ENCODE results near the gene GSTO2. TPM values are rescaled to one million over a fixed set of nuclear protein-coding genes. Genes with fewer than 3 reads are reported as not detected.
A peak's percentile ranks its signal among the peaks of the same experiment; 100 is the strongest.

GSTO2 gene
- total and polyA plus RNA-seq, 2 of the 13 experiments (the other 11 are each of a cell fraction or from before 2014, with no cell fraction given): 2.1 to 7.9 TPM

- TF ChIP-seq FOSL1 (CRISPR knock-in tag; IDR thresholded peaks at IDR 0.05; ENCODE audit: borderline replicate concordance): peak; percentile 90
- TF ChIP-seq, protein P1, sequence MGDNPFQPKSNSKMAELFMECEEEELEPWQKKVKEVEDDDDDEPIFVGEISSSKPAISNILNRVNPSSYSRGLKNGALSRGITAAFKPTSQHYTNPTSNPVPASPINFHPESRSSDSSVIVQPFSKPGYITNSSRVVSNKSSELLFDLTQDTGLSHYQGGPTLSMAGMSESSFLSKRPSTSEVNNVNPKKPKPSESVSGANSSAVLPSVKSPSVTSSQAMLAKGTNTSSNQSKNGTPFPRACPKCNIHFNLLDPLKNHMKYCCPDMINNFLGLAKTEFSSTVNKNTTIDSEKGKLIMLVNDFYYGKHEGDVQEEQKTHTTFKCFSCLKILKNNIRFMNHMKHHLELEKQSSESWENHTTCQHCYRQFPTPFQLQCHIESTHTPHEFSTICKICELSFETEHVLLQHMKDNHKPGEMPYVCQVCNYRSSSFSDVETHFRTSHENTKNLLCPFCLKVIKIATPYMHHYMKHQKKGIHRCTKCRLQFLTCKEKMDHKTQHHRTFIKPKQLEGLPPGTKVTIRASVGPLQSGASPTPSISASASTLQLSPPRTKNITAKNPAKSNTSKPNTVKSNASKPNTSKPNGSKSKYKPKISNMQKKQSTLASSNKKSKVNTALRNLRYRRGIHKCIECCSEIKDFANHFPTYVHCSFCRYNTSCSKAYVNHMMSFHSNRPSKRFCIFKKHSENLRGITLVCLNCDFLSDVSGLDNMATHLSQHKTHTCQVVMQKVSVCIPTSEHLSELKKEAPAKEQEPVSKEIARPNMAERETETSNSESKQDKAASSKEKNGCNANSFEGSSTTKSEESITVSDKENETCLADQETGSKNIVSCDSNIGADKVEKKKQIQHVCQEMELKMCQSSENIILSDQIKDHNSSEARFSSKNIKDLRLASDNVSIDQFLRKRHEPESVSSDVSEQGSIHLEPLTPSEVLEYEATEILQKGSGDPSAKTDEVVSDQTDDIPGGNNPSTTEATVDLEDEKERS (CRISPR knock-in tag; IDR thresholded peaks at IDR 0.05): no peak
- no peak for TF ChIP-seq PHB2 (IDR thresholded peaks at IDR 0.05; ENCODE audit: partially characterized antibody)
- peak; percentile 62; the same call in 1 of the 2 replicates for TF ChIP-seq MED13 (CRISPR knock-in tag; IDR thresholded peaks at IDR 0.05)
- TF ChIP-seq, protein P2, sequence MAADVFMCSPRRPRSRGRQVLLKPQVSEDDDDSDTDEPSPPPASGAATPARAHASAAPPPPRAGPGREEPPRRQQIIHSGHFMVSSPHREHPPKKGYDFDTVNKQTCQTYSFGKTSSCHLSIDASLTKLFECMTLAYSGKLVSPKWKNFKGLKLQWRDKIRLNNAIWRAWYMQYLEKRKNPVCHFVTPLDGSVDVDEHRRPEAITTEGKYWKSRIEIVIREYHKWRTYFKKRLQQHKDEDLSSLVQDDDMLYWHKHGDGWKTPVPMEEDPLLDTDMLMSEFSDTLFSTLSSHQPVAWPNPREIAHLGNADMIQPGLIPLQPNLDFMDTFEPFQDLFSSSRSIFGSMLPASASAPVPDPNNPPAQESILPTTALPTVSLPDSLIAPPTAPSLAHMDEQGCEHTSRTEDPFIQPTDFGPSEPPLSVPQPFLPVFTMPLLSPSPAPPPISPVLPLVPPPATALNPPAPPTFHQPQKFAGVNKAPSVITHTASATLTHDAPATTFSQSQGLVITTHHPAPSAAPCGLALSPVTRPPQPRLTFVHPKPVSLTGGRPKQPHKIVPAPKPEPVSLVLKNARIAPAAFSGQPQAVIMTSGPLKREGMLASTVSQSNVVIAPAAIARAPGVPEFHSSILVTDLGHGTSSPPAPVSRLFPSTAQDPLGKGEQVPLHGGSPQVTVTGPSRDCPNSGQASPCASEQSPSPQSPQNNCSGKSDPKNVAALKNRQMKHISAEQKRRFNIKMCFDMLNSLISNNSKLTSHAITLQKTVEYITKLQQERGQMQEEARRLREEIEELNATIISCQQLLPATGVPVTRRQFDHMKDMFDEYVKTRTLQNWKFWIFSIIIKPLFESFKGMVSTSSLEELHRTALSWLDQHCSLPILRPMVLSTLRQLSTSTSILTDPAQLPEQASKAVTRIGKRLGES (CRISPR knock-in tag; IDR thresholded peaks at IDR 0.05; ENCODE audit: borderline replicate concordance): no peak
- TF ChIP-seq GFI1 (CRISPR knock-in tag; IDR thresholded peaks at IDR 0.05; ENCODE audit: borderline replicate concordance): peak; percentile 75; the same call in 1 of the 2 replicates
- no peak for TF ChIP-seq ZNF572 (CRISPR knock-in tag; IDR thresholded peaks at IDR 0.05)
- no peak for TF ChIP-seq HNRNPK (IDR thresholded peaks at IDR 0.05; ENCODE audit: low read depth, low read length, poor library complexity, severe bottlenecking)
- TF ChIP-seq ZNF788 (CRISPR knock-in tag; IDR thresholded peaks at IDR 0.05; ENCODE audit: borderline replicate concordance): no peak; the same call in 1 of the 2 replicates
- TF ChIP-seq NBN (conservative IDR thresholded peaks at IDR 0.05): no peak
- TF ChIP-seq FOXK2 (IDR thresholded peaks at IDR 0.05): 0 out of 2 replicates have a peak, but pooled peaks have one; percentile 59
- TF ChIP-seq CCAR2 (optimal IDR thresholded peaks at IDR 0.05; ENCODE audit: low read depth, low read length): no peak
- TF ChIP-seq E2F2 (CRISPR knock-in tag; IDR thresholded peaks at IDR 0.05; ENCODE audit: borderline replicate concordance): no peak
- TF ChIP-seq MAZ (IDR thresholded peaks at IDR 0.05; ENCODE audit: borderline replicate concordance, low read depth, low read length): no peak
- TF ChIP-seq MAZ (CRISPR knock-in tag; IDR thresholded peaks at IDR 0.05; ENCODE audit: low read depth): no peak
- TF ChIP-seq ZBTB7A (CRISPR knock-in tag; IDR thresholded peaks at IDR 0.05): no peak
- no peak for TF ChIP-seq ZNF556 (CRISPR knock-in tag; IDR thresholded peaks at IDR 0.05; ENCODE audit: borderline replicate concordance)
- TF ChIP-seq ZNF234 (CRISPR knock-in tag; conservative IDR thresholded peaks at IDR 0.05): no peak
- no peak for TF ChIP-seq ZNF354B (CRISPR knock-in tag; IDR thresholded peaks at IDR 0.05)
- 0 out of 2 replicates have a peak, but pooled peaks have one; percentile 25 for TF ChIP-seq ZNF644 (CRISPR knock-in tag; IDR thresholded peaks at IDR 0.05; ENCODE audit: low read depth)
- no peak for TF ChIP-seq FIP1L1 (IDR thresholded peaks at IDR 0.05; ENCODE audit: borderline replicate concordance, insufficient read depth, low read depth, low read length)
- TF ChIP-seq ZNF512 (CRISPR knock-in tag; IDR thresholded peaks at IDR 0.05): no peak
- no peak for TF ChIP-seq HNRNPUL1 (IDR thresholded peaks at IDR 0.05; ENCODE audit: low read depth, low read length)
Measured at GRCh38 chr10:104253106-104253505, 15.9 kb upstream of the GSTO2 start (continued).

Measured in HepG2 (cell line).